GM19452 (cell line): ENCODE measurements around the gene SMYD3.

ENCODE experiments used
- ATAC-seq: cut with Tn5 transposase; IDR thresholded peaks from one replicate; pipeline ENCODE4 v1.9.1; 2021; ENCODE audit not compliant: unreplicated experiment

Gene SMYD3

GRCh38 chr1:246001837-246002230 is 505.2 kb downstream of the SMYD3 start:
- ATAC-seq, result no peak

GRCh38 chr1:246001142-246001836 is 505.8 kb downstream of the SMYD3 start:
- no peak for ATAC-seq

DNA sequence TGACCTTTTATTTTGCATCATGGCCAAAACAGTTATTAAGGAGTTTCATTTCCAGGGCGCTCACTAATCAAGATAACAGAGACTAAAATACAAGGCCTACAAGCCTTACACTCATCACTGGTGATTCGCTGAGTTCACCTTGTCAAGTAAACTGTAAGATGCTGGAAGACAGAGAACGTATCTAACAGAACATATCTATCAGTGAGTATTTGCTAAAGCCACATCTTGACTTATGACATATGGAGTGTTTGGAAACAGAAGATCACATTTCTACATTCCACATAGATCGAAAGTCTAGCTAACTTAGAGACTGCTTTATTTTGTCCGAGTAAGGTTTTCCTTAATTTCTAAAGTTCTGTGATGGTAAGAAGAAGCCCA is 506.5 kb downstream of the SMYD3 start:
- no peak for ATAC-seq

- ATAC-seq, result peak; percentile 66
Observed at GRCh38 chr1:245999697-246000637, 507.1 kb downstream of the SMYD3 start.

GRCh38 chr1:245997471-245998258 is 509.4 kb downstream of the SMYD3 start:
- ATAC-seq, result no peak

DNA sequence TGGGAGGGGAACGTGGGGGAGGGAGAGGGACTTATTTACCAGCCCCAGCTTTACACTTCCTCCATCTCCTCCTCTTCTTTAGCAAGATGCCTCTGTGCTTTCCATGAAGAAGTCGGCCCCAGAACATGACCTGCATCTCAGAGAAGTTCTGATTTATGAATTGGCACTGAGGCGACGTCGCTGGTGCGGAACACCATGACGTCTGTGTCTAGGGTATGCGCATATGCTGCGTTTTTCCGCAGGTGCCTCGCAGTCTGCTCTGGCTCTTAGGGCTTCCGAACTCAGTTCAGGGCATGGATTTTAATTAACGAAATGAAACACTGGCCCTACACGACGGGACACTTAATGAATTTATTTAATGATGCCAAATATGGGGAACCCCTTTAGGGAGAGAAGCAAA is 510.3 kb downstream of the SMYD3 start:
- ATAC-seq, result no peak

GRCh38 chr1:245995474-245995873 is 511.6 kb downstream of the SMYD3 start:
- no peak for ATAC-seq

GRCh38 chr1:245991266-245991665 is 515.8 kb downstream of the SMYD3 start:
- ATAC-seq, result no peak

GRCh38 chr1:245990315-245991022 is 516.6 kb downstream of the SMYD3 start:
- ATAC-seq, result no peak

- no peak for ATAC-seq
Observed at GRCh38 chr1:245988393-245989078, 518.5 kb downstream of the SMYD3 start.

- no peak for ATAC-seq
Observed at GRCh38 chr1:245987997-245988392, 519.1 kb downstream of the SMYD3 start.

DNA sequence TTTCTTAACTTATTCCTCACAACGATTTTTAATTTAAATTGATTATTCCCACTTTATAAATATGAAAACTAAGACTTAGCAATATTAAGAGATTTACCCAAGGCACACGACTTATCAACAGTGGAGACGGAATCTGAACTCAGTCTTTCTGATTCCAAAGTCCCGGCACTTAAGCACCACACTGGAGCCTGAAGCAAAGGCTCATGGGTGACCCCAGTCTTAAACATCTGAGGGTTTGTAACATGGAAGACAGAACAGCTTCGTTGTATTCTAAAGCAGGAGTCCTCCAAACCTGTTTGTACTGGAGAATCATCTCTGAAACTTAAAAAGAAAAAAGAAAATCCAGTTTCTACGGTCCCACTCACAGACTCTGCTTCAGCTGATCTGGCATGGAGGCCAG is 519.5 kb downstream of the SMYD3 start:
- no peak for ATAC-seq

- ATAC-seq, result no peak
Observed at GRCh38 chr1:245987219-245987545, 519.9 kb downstream of the SMYD3 start.

GRCh38 chr1:245986404-245987218 is 520.5 kb downstream of the SMYD3 start:
- no peak for ATAC-seq

GRCh38 chr1:245984390-245985155 is 522.5 kb downstream of the SMYD3 start:
- ATAC-seq, result no peak

DNA sequence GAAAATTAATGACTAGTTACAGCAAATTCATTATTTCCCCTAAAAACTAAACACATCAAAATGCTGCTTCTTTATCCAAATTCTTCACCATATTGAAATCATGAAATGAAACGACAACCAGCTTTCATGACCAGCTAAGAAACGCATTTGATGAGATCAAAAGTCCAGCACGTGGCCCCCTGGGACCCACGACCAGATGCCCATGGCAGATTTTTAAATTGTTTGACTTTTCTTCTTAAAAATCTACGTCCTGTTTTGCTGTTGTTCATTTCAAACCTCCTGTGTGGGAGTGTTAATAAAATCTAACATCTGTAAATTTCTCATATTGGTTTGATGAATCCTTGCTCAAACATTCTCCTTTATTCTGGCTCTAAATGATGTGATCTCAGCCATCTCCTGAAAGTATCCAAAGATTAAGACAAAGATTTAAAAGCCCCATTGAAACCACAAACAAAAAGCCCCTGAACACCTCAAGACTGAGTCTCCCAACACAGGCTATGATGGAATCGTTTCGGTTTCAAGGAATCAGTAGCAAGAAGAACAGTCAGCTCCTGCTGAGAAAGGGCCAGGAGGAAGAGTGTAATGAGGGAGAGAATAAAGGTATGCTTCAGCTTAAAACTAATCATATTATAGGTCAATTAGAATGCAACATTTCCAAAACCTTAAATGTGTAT is 523.6 kb downstream of the SMYD3 start:
- ATAC-seq, result no peak

DNA sequence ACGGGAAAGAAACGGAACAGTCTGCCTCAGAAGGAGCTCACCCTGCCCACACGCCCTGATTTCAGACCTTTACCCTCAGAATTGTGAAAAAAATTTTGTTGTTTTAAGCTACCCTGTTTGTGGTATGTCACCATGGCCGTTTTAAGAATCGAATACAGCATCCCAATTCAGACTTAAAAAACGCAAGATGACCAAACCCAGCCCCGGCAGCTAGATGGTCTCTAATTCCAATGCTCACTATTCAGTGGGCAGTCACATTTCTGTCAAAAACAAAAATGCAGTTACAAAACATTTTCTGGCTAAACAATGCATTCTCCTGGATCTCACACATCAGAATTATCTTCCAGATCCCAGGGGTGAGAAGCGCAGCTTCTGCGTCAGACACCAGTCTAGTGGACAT is 527.5 kb downstream of the SMYD3 start:
- no peak for ATAC-seq

DNA sequence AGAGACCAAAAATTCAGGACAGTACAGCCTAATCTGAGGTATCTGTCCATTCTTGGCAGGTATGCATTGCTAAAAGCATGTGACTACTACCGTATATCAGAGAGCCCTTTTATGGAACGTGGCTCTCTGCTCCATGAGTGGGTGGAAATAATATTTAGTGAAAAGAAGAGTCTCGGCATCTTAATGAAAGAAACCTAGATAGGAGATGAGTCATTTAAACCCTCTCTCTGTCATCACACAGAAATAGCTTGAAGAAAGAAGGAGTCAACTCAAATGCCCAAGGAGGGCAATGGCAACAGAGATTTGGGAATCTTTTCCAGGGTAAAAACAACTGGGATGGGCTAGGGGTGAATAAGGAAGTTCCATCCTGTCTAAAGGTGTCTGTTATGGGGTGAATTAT is 528.2 kb downstream of the SMYD3 start:
- ATAC-seq, result no peak
